ENCODE data around the gene ASTN2. TPM values are rescaled to one million over a fixed set of nuclear protein-coding genes. Genes with fewer than 3 reads are reported as not detected.

Gene ASTN2
- total and polyA plus RNA-seq, 9 of the 15 experiments (the other 6 are each of a cell fraction or from before 2014, with no cell fraction given) = 0.56 to 3.5 (median 1.9) TPM

DNA sequence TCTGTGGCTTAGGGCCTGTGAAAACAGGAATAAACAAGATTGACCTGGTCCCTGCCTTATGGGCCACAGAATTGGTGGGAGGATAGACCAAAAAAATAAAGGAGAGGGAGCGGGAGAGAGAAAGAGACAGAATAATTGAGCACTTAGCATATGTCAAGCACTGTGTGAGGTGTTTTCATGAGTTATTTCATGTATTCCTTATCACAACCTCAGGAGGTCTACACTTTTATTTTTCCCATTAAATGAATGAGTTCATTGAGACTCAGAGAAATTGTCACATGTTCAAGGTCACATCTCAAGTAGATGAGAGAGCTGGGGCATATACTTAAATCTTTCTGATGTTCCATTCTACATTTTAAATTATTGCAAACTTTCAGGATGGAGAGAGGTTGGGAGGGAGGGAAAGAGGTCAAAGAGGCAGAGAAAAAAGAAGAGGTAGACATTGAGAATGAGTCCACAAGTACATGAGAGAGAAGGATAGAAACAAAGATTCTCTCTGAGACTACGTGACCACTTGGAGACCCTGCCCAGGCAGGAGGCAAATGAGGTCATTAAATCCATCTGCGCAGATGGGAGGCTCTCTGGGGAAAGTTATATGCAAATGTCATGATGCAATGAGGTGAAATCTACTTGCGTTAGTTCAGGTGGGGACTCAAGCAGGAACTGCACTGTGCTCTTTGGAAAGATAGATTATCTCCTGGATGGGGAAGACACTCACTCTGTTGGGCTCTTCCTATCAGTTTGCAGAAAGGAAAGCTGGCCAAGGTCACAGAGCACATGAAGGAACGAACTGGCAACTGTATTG is 1019.8 kb downstream of the ASTN2 start (continued):
- no peak for TF ChIP-seq CBX8 (IDR thresholded peaks at IDR 0.05; ENCODE audit: borderline replicate concordance, extremely low read depth, low read depth, low read length, poor library complexity, severe bottlenecking)
- 0 out of 2 replicates have a peak, but pooled peaks have one; percentile 24 for TF ChIP-seq ELF1 (tag; IDR thresholded peaks at IDR 0.05)
- TF ChIP-seq YBX1 (IDR thresholded peaks at IDR 0.05) = no peak
- TF ChIP-seq ZNF12 (CRISPR knock-in tag; IDR thresholded peaks at IDR 0.05) = no peak
- TF ChIP-seq, protein P1, sequence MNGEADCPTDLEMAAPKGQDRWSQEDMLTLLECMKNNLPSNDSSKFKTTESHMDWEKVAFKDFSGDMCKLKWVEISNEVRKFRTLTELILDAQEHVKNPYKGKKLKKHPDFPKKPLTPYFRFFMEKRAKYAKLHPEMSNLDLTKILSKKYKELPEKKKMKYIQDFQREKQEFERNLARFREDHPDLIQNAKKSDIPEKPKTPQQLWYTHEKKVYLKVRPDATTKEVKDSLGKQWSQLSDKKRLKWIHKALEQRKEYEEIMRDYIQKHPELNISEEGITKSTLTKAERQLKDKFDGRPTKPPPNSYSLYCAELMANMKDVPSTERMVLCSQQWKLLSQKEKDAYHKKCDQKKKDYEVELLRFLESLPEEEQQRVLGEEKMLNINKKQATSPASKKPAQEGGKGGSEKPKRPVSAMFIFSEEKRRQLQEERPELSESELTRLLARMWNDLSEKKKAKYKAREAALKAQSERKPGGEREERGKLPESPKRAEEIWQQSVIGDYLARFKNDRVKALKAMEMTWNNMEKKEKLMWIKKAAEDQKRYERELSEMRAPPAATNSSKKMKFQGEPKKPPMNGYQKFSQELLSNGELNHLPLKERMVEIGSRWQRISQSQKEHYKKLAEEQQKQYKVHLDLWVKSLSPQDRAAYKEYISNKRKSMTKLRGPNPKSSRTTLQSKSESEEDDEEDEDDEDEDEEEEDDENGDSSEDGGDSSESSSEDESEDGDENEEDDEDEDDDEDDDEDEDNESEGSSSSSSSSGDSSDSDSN (IDR thresholded peaks at IDR 0.05; ENCODE audit: borderline replicate concordance in 1 of 2, low read depth in 2 of 2, low read length in 2 of 2) = no peak
- TF ChIP-seq ZBTB17 (CRISPR knock-in tag; IDR thresholded peaks at IDR 0.05) = no peak
- TF ChIP-seq NFRKB (IDR thresholded peaks at IDR 0.05; ENCODE audit: low read depth) = peak; percentile 80; the same call in 1 of the 2 replicates
- no peak for TF ChIP-seq ZNF717 (CRISPR knock-in tag; IDR thresholded peaks at IDR 0.05)
- TF ChIP-seq ZNF124 (CRISPR knock-in tag; IDR thresholded peaks at IDR 0.05) = no peak
- TF ChIP-seq, protein P2, sequence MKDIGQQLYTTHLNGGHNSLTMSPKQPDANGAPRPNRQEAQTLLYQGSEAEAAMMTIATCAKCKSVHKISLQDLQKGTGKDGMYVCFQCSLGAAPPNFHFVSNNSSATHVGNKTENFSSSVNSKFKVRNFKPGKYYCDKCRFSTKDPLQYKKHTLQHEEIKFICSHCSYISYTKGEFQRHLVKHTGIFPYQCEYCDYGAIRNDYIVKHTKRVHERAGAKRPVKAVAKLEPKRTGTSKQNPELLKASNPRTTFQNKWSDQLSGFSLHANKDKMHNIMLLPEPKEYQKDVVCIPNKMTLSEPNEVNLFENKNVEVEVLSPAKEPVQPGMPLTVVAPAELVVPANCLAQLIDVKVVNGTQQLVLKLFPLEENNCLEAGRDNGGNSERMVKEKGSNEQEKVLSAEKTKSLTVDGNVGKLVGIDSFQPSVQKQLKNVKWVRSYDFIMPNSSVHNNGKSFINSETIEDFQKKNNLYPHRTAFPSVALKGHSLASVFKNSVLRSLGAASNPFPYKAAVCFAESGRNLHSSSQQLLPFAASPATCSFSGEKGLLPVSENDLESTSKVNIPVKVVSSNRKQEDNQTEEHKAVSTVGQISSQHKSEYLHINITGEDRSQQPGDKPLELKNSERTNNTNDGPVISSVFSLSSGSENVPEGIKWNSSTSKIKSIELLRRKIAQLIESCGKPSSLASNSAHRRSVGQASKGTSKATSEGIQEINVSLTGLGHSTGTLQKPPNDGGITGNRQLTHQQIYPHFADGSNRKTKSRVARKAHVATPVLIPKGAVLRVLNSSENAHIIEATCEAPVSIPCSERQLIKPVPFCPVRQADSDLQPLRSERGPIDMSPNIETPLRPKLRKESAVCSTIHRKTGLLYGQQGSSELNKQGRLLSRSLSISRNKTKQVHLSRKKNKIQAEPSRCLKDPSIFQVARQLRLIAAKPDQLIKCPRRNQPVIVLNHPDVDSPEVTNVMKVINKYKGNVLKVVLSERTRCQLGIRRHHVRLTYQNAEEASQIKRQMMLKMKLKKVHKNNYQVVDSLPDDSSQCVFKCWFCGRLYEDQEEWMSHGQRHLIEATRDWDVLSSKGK (CRISPR knock-in tag; IDR thresholded peaks at IDR 0.05) = no peak
- no peak for TF ChIP-seq CHD1 (IDR thresholded peaks at IDR 0.05; ENCODE audit: low read length)
- TF ChIP-seq CHD4 (IDR thresholded peaks at IDR 0.05; ENCODE audit: insufficient read depth, insufficient replicate concordance, low read depth, low read length, poor library complexity, severe bottlenecking) = no peak
- TF ChIP-seq GTF2E2 (tag; IDR thresholded peaks at IDR 0.05) = no peak
- TF ChIP-seq, protein P3, sequence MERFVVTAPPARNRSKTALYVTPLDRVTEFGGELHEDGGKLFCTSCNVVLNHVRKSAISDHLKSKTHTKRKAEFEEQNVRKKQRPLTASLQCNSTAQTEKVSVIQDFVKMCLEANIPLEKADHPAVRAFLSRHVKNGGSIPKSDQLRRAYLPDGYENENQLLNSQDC (CRISPR knock-in tag; IDR thresholded peaks at IDR 0.05) = no peak
- TF ChIP-seq, protein P4, sequence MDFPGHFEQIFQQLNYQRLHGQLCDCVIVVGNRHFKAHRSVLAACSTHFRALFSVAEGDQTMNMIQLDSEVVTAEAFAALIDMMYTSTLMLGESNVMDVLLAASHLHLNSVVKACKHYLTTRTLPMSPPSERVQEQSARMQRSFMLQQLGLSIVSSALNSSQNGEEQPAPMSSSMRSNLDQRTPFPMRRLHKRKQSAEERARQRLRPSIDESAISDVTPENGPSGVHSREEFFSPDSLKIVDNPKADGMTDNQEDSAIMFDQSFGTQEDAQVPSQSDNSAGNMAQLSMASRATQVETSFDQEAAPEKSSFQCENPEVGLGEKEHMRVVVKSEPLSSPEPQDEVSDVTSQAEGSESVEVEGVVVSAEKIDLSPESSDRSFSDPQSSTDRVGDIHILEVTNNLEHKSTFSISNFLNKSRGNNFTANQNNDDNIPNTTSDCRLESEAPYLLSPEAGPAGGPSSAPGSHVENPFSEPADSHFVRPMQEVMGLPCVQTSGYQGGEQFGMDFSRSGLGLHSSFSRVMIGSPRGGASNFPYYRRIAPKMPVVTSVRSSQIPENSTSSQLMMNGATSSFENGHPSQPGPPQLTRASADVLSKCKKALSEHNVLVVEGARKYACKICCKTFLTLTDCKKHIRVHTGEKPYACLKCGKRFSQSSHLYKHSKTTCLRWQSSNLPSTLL (IDR thresholded peaks at IDR 0.05) = no peak
- TF ChIP-seq, protein P5, sequence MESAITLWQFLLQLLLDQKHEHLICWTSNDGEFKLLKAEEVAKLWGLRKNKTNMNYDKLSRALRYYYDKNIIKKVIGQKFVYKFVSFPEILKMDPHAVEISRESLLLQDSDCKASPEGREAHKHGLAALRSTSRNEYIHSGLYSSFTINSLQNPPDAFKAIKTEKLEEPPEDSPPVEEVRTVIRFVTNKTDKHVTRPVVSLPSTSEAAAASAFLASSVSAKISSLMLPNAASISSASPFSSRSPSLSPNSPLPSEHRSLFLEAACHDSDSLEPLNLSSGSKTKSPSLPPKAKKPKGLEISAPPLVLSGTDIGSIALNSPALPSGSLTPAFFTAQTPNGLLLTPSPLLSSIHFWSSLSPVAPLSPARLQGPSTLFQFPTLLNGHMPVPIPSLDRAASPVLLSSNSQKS (CRISPR knock-in tag; IDR thresholded peaks at IDR 0.05) = no peak
- TF ChIP-seq PCBP1 (IDR thresholded peaks at IDR 0.05; ENCODE audit: low read depth, low read length, poor library complexity, severe bottlenecking) = no peak
- no peak for TF ChIP-seq IRF2 (CRISPR knock-in tag; IDR thresholded peaks at IDR 0.05)

Data from K562 (cell line).